Muscle of leg (tissue), 11 donors: Measurements from ENCODE around the gene COL6A1. TPM values are rescaled to one million over a fixed set of nuclear protein-coding genes. Genes with fewer than 3 reads are reported as not detected.

Experiments
- DNase-seq: peaks from one replicate; pipeline ENCODE4 v3.0.0; 2013
- H3K27ac ChIP-seq: one replicate; pipeline ENCODE4 v1.5.1; 2013; ENCODE audit warnings: mild to moderate bottlenecking, low read length, control low read depth
- H3K27me3 ChIP-seq: one replicate; pipeline ENCODE4 v1.6.1; 2013; ENCODE audit warnings: low read length; ENCODE audit not compliant: control insufficient read depth, insufficient read depth
- H3K36me3 ChIP-seq: one replicate; pipeline ENCODE4 v1.6.1; 2013; ENCODE audit warnings: low read length; ENCODE audit not compliant: control insufficient read depth, insufficient read depth
- H3K4me1 ChIP-seq: one replicate; pipeline ENCODE4 v1.6.1; 2013; ENCODE audit warnings: low read length; ENCODE audit not compliant: control insufficient read depth, insufficient read depth
- H3K4me3 ChIP-seq: one replicate; pipeline ENCODE4 v1.5.1; 2013; ENCODE audit warnings: low read length, control low read depth
- H3K9me3 ChIP-seq: replicated peaks from 2 replicates; pipeline ENCODE4 v1.6.1; 2013; ENCODE audit warnings: low read depth, low read length; ENCODE audit not compliant: control insufficient read depth
- WGBS: methylation state at CpG from one replicate; pipeline ENCODE4 v1.1.5; 2013; ENCODE audit warnings: missing lambda C conversion rate; ENCODE audit not compliant: insufficient coverage; 5-methylcytosine and 5-hydroxymethylcytosine counted together
- polyA plus RNA-seq, 8 donors: library from polyadenylated mRNA; unstranded; fragments of 120-200 nt; gene quantifications; one replicate each; pipeline versions ENCODE4 v1.2.1 to v1.2.3, GENCODE V29; 2013; ENCODE audit warnings: inconsistent platforms in 1 of 8, low replicate concordance in 1 of 8; ENCODE audit not compliant: insufficient read length in 8 of 8, insufficient read depth in 1 of 8
- total RNA-seq: library from RNA; stranded (reverse); fragments of 120-200 nt; gene quantifications from one replicate; pipeline ENCODE4 v1.2.4, GENCODE V29; 2013

Gene COL6A1
- total and polyA plus RNA-seq, 9 donors, result 292 to 750 (median 533) TPM

DNA sequence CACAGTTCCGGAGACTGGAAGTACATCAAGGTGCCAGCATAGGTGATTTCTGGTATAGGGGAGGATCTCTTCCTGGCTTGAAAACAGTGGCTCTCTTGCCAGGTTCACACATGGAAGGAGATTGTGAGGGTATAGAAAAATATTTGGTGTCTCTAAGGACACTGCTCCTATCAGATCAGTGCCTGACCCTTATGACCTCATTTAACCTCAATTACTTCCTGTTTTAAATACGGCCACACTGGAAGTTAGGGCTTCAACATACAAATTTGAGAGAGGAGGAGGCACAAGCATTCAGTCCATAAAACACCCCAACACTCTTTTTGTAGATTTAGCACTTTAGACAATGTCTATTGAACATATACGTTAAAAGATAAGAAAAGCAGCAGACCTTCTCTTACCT lies 37.0 kb downstream of the COL6A1 start:
- Histone ChIP-seq H3K36me3 (no peaks in the 10 kb centered on the region), H3K27ac (no peak overlapping the region), H3K9me3 (no peaks in the 10 kb centered on the region), H3K27me3 (no peaks in the 10 kb centered on the region), H3K4me3 (no peak overlapping the region), H3K4me1 (peaks cover 14% of the 10 kb centered on the region)
- DNase-seq, result no peak
- WGBS, result no CpG with 5 or more reads among the region's 3 CpGs

GRCh38 chr21:46020581-46020980 lies 39.0 kb downstream of the COL6A1 start:
- no peak overlapping the region for H3K27ac ChIP-seq
- no peaks in the 10 kb centered on the region for H3K9me3 ChIP-seq
- no peaks in the 10 kb centered on the region for H3K36me3 ChIP-seq
- DNase-seq, result peak; percentile 6
- H3K27me3 ChIP-seq, result no peaks in the 10 kb centered on the region
- no peak overlapping the region for H3K4me3 ChIP-seq
- peaks cover 14% of the 10 kb centered on the region for H3K4me1 ChIP-seq
- WGBS, result 83% methylated on average over 4 of the region's 6 CpGs

DNA sequence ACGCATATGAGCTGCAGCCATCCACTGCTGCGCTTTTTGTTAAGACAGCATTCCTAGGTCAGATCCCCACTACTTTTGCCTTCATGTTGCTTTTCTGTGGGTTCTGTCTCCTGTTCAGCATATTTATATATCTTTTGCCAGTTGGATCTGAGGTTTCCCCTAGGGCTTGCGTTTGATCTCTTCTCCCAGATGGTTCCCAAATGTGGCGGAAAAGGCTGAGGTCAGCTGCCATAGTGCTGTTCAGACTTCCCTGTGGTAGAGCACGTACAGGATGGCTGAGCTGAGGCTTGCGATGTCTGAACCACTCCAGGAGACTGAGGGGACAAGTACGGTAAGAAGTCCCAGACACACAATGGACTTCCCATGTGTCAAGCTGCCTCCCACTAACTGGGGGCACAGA lies 39.8 kb downstream of the COL6A1 start:
- H3K27me3 ChIP-seq, result no peaks in the 10 kb centered on the region
- no peaks in the 10 kb centered on the region for H3K36me3 ChIP-seq
- peak overlapping the region; percentile 29 for H3K27ac ChIP-seq
- H3K4me1 ChIP-seq, result peaks cover 14% of the 10 kb centered on the region
- no peak overlapping the region for H3K4me3 ChIP-seq
- peak; percentile 33 for DNase-seq
- H3K9me3 ChIP-seq, result no peaks in the 10 kb centered on the region
- WGBS, result 50% methylated on average over 2 of the region's 7 CpGs

- WGBS, result 42% methylated on average over 22 of the region's 23 CpGs
- Histone ChIP-seq H3K27ac (peak overlapping the region; percentile 47), H3K4me3 (no peak overlapping the region)
Observed at GRCh38 chr21:46021978-46022544, 40.5 kb downstream of the COL6A1 start.

GRCh38 chr21:46022551-46023525 lies 41.3 kb downstream of the COL6A1 start:
- Histone ChIP-seq H3K27ac (peak overlapping the region; percentile 47), H3K4me1 (peaks cover 15% of the 10 kb centered on the region), H3K9me3 (no peaks in the 10 kb centered on the region), H3K36me3 (no peaks in the 10 kb centered on the region), H3K27me3 (no peaks in the 10 kb centered on the region), H3K4me3 (no peak overlapping the region)
- WGBS, result 74% methylated on average over 35 of the region's 36 CpGs
- peak; percentile 70 for DNase-seq

More at GRCh38 chr21:46021978-46022544, 40.5 kb downstream of the COL6A1 start:
- Histone ChIP-seq H3K4me1 (peaks cover 14% of the 10 kb centered on the region), H3K36me3 (no peaks in the 10 kb centered on the region), H3K9me3 (no peaks in the 10 kb centered on the region), H3K27me3 (no peaks in the 10 kb centered on the region)
- peak; percentile 89 for DNase-seq

- Histone ChIP-seq H3K27ac (no peak overlapping the region), H3K36me3 (no peaks in the 10 kb centered on the region), H3K4me1 (peaks cover 22% of the 10 kb centered on the region), H3K9me3 (no peaks in the 10 kb centered on the region), H3K27me3 (no peaks in the 10 kb centered on the region), H3K4me3 (no peak overlapping the region)
- no peak for DNase-seq
- WGBS, result 88% methylated on average over 5 of the region's 8 CpGs
Observed at GRCh38 chr21:46023555-46023954, 42.0 kb downstream of the COL6A1 start.

GRCh38 chr21:46024141-46024540 lies 42.6 kb downstream of the COL6A1 start:
- Histone ChIP-seq H3K27me3 (no peaks in the 10 kb centered on the region), H3K27ac (no peak overlapping the region), H3K9me3 (peaks cover 1% of the 10 kb centered on the region), H3K36me3 (no peaks in the 10 kb centered on the region), H3K4me1 (peaks cover 22% of the 10 kb centered on the region), H3K4me3 (no peak overlapping the region)
- DNase-seq, result no peak
- no CpG with 5 or more reads among the region's 3 CpGs for WGBS

GRCh38 chr21:46025113-46025770 lies 43.7 kb downstream of the COL6A1 start:
- Histone ChIP-seq H3K4me1 (peaks cover 22% of the 10 kb centered on the region), H3K27me3 (no peaks in the 10 kb centered on the region), H3K9me3 (peaks cover 10% of the 10 kb centered on the region), H3K27ac (no peak overlapping the region), H3K36me3 (no peaks in the 10 kb centered on the region), H3K4me3 (no peak overlapping the region)
- WGBS, result 46% methylated on average over 2 of the region's 2 CpGs
- DNase-seq, result no peak

- Histone ChIP-seq H3K4me1 (peaks cover 8% of the 10 kb centered on the region), H3K27me3 (no peaks in the 10 kb centered on the region), H3K9me3 (peaks cover 10% of the 10 kb centered on the region), H3K4me3 (no peak overlapping the region), H3K36me3 (no peaks in the 10 kb centered on the region), H3K27ac (peak overlapping the region; percentile 48)
- WGBS, result 17% methylated on average over 1 of the region's 3 CpGs
- DNase-seq, result peak; percentile 64
Observed at GRCh38 chr21:46027851-46028493, 46.4 kb downstream of the COL6A1 start.
